Stimulated activated CD8-positive, alpha-beta memory T cell treated with anti-CD3 and anti-CD28 coated beads, Interleukin-7, amount 100 ng/mL, for 4 hours (primary cell): Measurements from ENCODE around the gene CSTB.

Source experiments
- DNase-seq, 2 donors: peaks; one replicate each; pipeline ENCODE4 v3.0.0-alpha.2; 2020; ENCODE audit warnings: low read depth in 2 of 2

The CSTB gene

GRCh38 chr21:43750339-43751033, 25.6 kb downstream of the CSTB start:
- DNase-seq, result no peak

GRCh38 chr21:43749651-43750262, 26.4 kb downstream of the CSTB start:
- no peak for DNase-seq

GRCh38 chr21:43748622-43749021, 27.5 kb downstream of the CSTB start:
- DNase-seq, result no peak

GRCh38 chr21:43745772-43746517, 30.2 kb downstream of the CSTB start:
- no peak for DNase-seq

- no peak for DNase-seq
These were observed 31.4 kb downstream of the CSTB start for GRCh38 chr21:43744725-43745124.

- DNase-seq, result no peak
These were observed 32.2 kb downstream of the CSTB start for GRCh38 chr21:43743947-43744346.

- no peak for DNase-seq
These were observed 34.5 kb downstream of the CSTB start for GRCh38 chr21:43741423-43742096.

GRCh38 chr21:43740497-43741156, 35.5 kb downstream of the CSTB start:
- no peak for DNase-seq

GRCh38 chr21:43739621-43740435, 36.3 kb downstream of the CSTB start:
- no peak for DNase-seq

- DNase-seq, result no peak
These were observed 38.8 kb downstream of the CSTB start for GRCh38 chr21:43737158-43737950.

- no peak for DNase-seq
These were observed 39.8 kb downstream of the CSTB start for GRCh38 chr21:43736224-43736883.

- no peak for DNase-seq
These were observed 40.6 kb downstream of the CSTB start for GRCh38 chr21:43735236-43736091.

GRCh38 chr21:43734928-43735229, 41.2 kb downstream of the CSTB start:
- DNase-seq, result no peak

- no peak for DNase-seq
These were observed 41.8 kb downstream of the CSTB start for GRCh38 chr21:43734131-43734927.

- peak in 1 of 2 donors; percentile 49 for DNase-seq
These were observed 42.5 kb downstream of the CSTB start for GRCh38 chr21:43733529-43734071.

GRCh38 chr21:43733060-43733459, 43.0 kb downstream of the CSTB start:
- no peak for DNase-seq

GRCh38 chr21:43731891-43732711, 44.0 kb downstream of the CSTB start:
- DNase-seq, result no peak
